ENCODE data around the gene AP3S2. TPM values are rescaled to one million over a fixed set of nuclear protein-coding genes. Genes with fewer than 3 reads are reported as not detected.

AP3S2 gene
- total and polyA plus RNA-seq, 2 of the 13 experiments (the other 11 are each of a cell fraction or from before 2014, with no cell fraction given), result 17.6 to 44.4 TPM

DNA sequence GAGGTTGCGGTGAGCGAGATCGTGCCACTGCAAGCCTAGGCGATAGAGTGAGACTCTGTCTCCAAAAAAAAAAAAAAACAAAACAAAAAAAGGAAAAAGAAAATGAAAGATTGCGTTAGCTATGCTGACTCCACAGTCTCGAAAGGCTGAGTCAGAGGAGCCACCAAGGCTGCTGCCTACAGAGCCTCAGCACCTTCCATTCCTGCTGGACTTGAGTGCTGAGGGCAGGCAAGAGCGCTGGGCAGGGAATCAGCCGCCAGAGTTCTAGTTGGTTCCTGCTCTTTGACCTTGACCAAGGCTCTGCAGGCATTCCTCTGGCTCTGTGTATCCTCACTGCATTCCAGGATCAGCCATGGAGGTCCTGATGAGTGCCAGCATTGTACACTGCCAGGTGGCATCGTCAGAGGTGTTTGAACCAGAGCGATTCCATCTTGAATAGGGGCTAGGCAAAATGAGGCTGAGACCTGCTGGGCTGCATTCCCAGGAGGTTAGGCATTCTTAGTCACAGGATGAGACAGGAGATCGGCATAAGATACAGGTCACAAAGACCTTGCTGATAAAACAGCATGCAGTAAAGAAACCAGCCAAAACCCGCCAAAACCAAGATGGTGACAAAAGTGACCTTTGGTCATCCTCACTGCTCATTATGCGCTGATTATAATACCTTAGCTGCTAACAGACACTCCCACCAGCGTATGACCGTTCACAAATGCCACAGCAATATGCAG lies 111.7 kb downstream of the AP3S2 start (continued):
- TF ChIP-seq, protein P1, sequence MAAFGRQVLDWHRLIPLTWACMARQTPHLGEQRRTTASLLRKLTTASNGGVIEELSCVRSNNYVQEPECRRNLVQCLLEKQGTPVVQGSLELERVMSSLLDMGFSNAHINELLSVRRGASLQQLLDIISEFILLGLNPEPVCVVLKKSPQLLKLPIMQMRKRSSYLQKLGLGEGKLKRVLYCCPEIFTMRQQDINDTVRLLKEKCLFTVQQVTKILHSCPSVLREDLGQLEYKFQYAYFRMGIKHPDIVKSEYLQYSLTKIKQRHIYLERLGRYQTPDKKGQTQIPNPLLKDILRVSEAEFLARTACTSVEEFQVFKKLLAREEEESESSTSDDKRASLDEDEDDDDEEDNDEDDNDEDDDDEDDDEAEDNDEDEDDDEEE (CRISPR knock-in tag; IDR thresholded peaks at IDR 0.05), result no peak
- no peak for TF ChIP-seq ZNF616 (CRISPR knock-in tag; IDR thresholded peaks at IDR 0.05; ENCODE audit: low read depth)
- no peak for TF ChIP-seq ZNF207 (IDR thresholded peaks at IDR 0.05; ENCODE audit: borderline replicate concordance)
- no peak for TF ChIP-seq ZNF879 (CRISPR knock-in tag; IDR thresholded peaks at IDR 0.05)
- TF ChIP-seq ZNF484 (CRISPR knock-in tag; IDR thresholded peaks at IDR 0.05; ENCODE audit: borderline replicate concordance, low read depth), result no peak
- TF ChIP-seq NFIC (IDR thresholded peaks at IDR 0.05; ENCODE audit: low read length), result no peak
- no peak for TF ChIP-seq ZNF724P (CRISPR knock-in tag; IDR thresholded peaks at IDR 0.05; ENCODE audit: borderline replicate concordance)
- peak; percentile 52; the same call in 1 of the 2 replicates for TF ChIP-seq HDAC2 (CRISPR knock-in tag; IDR thresholded peaks at IDR 0.05)
- TF ChIP-seq, protein P2, sequence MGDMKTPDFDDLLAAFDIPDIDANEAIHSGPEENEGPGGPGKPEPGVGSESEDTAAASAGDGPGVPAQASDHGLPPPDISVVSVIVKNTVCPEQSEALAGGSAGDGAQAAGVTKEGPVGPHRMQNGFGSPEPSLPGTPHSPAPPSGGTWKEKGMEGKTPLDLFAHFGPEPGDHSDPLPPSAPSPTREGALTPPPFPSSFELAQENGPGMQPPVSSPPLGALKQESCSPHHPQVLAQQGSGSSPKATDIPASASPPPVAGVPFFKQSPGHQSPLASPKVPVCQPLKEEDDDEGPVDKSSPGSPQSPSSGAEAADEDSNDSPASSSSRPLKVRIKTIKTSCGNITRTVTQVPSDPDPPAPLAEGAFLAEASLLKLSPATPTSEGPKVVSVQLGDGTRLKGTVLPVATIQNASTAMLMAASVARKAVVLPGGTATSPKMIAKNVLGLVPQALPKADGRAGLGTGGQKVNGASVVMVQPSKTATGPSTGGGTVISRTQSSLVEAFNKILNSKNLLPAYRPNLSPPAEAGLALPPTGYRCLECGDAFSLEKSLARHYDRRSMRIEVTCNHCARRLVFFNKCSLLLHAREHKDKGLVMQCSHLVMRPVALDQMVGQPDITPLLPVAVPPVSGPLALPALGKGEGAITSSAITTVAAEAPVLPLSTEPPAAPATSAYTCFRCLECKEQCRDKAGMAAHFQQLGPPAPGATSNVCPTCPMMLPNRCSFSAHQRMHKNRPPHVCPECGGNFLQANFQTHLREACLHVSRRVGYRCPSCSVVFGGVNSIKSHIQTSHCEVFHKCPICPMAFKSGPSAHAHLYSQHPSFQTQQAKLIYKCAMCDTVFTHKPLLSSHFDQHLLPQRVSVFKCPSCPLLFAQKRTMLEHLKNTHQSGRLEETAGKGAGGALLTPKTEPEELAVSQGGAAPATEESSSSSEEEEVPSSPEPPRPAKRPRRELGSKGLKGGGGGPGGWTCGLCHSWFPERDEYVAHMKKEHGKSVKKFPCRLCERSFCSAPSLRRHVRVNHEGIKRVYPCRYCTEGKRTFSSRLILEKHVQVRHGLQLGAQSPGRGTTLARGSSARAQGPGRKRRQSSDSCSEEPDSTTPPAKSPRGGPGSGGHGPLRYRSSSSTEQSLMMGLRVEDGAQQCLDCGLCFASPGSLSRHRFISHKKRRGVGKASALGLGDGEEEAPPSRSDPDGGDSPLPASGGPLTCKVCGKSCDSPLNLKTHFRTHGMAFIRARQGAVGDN (CRISPR knock-in tag; IDR thresholded peaks at IDR 0.05), result peak; percentile 74
- TF ChIP-seq ZNF143 (CRISPR knock-in tag; IDR thresholded peaks at IDR 0.05), result no peak
- no peak for TF ChIP-seq MED8 (CRISPR knock-in tag; IDR thresholded peaks at IDR 0.05; ENCODE audit: insufficient replicate concordance)
- TF ChIP-seq ZNF160 (CRISPR knock-in tag; IDR thresholded peaks at IDR 0.05), result no peak
- TF ChIP-seq MTF2 (CRISPR knock-in tag; IDR thresholded peaks at IDR 0.05; ENCODE audit: borderline replicate concordance), result no peak
- no peak for TF ChIP-seq KLF12 (CRISPR knock-in tag; IDR thresholded peaks at IDR 0.05; ENCODE audit: borderline replicate concordance)
- TF ChIP-seq MAFK (conservative IDR thresholded peaks at IDR 0.05 in 1 of 2, IDR thresholded peaks at IDR 0.05 in 1 of 2; ENCODE audit: low read length in 2 of 2), result peak; percentile 63 to 78
- TF ChIP-seq, protein P3, sequence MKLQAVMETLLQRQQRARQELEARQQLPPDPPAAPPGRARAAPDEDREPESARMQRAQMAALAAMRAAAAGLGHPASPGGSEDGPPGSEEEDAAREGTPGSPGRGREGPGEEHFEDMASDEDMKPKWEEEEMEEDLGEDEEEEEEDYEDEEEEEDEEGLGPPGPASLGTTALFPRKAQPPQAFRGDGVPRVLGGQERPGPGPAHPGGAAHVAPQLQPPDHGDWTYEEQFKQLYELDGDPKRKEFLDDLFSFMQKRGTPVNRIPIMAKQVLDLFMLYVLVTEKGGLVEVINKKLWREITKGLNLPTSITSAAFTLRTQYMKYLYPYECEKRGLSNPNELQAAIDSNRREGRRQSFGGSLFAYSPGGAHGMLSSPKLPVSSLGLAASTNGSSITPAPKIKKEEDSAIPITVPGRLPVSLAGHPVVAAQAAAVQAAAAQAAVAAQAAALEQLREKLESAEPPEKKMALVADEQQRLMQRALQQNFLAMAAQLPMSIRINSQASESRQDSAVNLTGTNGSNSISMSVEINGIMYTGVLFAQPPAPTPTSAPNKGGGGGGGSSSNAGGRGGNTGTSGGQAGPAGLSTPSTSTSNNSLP (IDR thresholded peaks at IDR 0.05; ENCODE audit: low read depth, low read length), result no peak
- TF ChIP-seq, protein P4, sequence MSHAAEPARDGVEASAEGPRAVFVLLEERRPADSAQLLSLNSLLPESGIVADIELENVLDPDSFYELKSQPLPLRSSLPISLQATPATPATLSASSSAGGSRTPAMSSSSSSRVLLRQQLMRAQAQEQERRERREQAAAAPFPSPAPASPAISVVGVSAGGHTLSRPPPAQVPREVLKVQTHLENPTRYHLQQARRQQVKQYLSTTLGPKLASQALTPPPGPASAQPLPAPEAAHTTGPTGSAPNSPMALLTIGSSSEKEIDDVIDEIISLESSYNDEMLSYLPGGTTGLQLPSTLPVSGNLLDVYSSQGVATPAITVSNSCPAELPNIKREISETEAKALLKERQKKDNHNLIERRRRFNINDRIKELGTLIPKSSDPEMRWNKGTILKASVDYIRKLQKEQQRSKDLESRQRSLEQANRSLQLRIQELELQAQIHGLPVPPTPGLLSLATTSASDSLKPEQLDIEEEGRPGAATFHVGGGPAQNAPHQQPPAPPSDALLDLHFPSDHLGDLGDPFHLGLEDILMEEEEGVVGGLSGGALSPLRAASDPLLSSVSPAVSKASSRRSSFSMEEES (CRISPR knock-in tag; IDR thresholded peaks at IDR 0.05), result no peak
- TF ChIP-seq ZBTB42 (CRISPR knock-in tag; IDR thresholded peaks at IDR 0.05), result no peak
- TF ChIP-seq ZZZ3 (CRISPR knock-in tag; IDR thresholded peaks at IDR 0.05; ENCODE audit: borderline replicate concordance), result no peak
- TF ChIP-seq NPAS2 (CRISPR knock-in tag; IDR thresholded peaks at IDR 0.05; ENCODE audit: borderline replicate concordance), result no peak
- no peak for TF ChIP-seq AHR (CRISPR knock-in tag; IDR thresholded peaks at IDR 0.05)

Measured in HepG2 (cell line).